Tibial nerve (tissue), 3 donors: ENCODE results near the gene FBN1.

Experiments
- POLR2A ChIP-seq, 2 donors: fragments of 450-650 bp; IDR thresholded peaks; one replicate each; pipeline ENCODE4 v1.6.1; 2017; ENCODE audit warnings: antibody characterized with exemption in 2 of 2, mild to moderate bottlenecking in 2 of 2, moderate library complexity in 2 of 2
- TF ChIP-seq, protein P1 (sequence below), 5 experiments: fragments of 200-600 bp in 3 of 5; fragments of 450-650 bp in 2 of 5; sonication (generic) in 3 of 5; IDR thresholded peaks; one replicate each; pipeline ENCODE4 v1.5.1; 2016 to 2019; ENCODE audit warnings: antibody characterized with exemption in 5 of 5, mild to moderate bottlenecking in 3 of 5, moderate library complexity in 2 of 5

DNA sequence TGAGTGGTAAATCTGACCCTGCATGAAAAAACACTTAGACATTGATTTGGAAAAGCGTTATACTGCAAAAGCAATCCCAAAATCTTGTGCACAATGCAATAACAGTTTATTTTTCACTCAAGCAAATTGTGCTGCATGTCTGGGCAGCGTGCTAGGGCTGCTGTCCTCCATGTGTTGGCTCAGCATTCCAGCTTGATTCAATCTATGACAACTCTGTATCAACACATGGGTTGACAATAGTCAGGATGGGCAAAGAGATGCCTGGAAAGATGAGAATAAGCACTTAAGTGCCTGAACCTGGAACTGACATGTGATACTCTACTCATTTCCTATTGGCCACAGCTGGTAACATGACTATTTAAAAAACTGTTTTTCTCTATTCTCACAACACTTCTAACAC, 262.5 kb downstream of the FBN1 start:
- TF ChIP-seq, protein P1, sequence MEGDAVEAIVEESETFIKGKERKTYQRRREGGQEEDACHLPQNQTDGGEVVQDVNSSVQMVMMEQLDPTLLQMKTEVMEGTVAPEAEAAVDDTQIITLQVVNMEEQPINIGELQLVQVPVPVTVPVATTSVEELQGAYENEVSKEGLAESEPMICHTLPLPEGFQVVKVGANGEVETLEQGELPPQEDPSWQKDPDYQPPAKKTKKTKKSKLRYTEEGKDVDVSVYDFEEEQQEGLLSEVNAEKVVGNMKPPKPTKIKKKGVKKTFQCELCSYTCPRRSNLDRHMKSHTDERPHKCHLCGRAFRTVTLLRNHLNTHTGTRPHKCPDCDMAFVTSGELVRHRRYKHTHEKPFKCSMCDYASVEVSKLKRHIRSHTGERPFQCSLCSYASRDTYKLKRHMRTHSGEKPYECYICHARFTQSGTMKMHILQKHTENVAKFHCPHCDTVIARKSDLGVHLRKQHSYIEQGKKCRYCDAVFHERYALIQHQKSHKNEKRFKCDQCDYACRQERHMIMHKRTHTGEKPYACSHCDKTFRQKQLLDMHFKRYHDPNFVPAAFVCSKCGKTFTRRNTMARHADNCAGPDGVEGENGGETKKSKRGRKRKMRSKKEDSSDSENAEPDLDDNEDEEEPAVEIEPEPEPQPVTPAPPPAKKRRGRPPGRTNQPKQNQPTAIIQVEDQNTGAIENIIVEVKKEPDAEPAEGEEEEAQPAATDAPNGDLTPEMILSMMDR (IDR thresholded peaks at IDR 0.05): no peak
- TF ChIP-seq POLR2A (IDR thresholded peaks at IDR 0.05): no peak
